Hepatocyte (in vitro differentiated cells): ENCODE measurements around the gene RALGAPA2. TPM values are rescaled to one million over a fixed set of nuclear protein-coding genes. Genes with fewer than 3 reads are reported as not detected.

ENCODE experiments used
- DNase-seq: peaks from one replicate; pipeline ENCODE4 v3.0.0-alpha.2; 2016; ENCODE audit warnings: low spot score
- H2AFZ ChIP-seq: fragments of 200-600 bp; sonication (generic); 2 replicates; pipeline ENCODE4 v1.6.0; 2016; ENCODE audit warnings: antibody characterized with exemption, mild to moderate bottlenecking
- H3K27ac ChIP-seq: fragments of 200-600 bp; sonication (generic); 2 replicates; pipeline ENCODE4 v1.5.1; 2016; ENCODE audit warnings: mild to moderate bottlenecking
- H3K27me3 ChIP-seq: fragments of 200-600 bp; sonication (generic); 2 replicates; pipeline ENCODE4 v1.6.1; 2016
- H3K36me3 ChIP-seq: fragments of 200-600 bp; sonication (generic); replicated peaks from 2 replicates; pipeline ENCODE4 v1.5.1; 2016; ENCODE audit warnings: low read depth; ENCODE audit not compliant: insufficient read depth
- H3K4me1 ChIP-seq: fragments of 200-600 bp; sonication (generic); 2 replicates; pipeline ENCODE4 v1.5.1; 2016; ENCODE audit warnings: mild to moderate bottlenecking, moderate library complexity; ENCODE audit not compliant: insufficient read depth
- H3K4me2 ChIP-seq: fragments of 200-600 bp; sonication (generic); 2 replicates; pipeline ENCODE4 v1.6.0; 2016
- H3K4me3 ChIP-seq: fragments of 200-600 bp; sonication (generic); 2 replicates; pipeline ENCODE4 v1.5.1; 2016; ENCODE audit warnings: mild to moderate bottlenecking
- H3K79me2 ChIP-seq: fragments of 200-600 bp; sonication (generic); 2 replicates; pipeline ENCODE4 v1.6.0; 2017; ENCODE audit warnings: mild to moderate bottlenecking
- H3K9me2 ChIP-seq: fragments of 200-600 bp; sonication (generic); replicated peaks from 2 replicates; pipeline ENCODE4 v1.6.0; 2017; ENCODE audit warnings: mild to moderate bottlenecking; ENCODE audit not compliant: insufficient read depth
- H3K9me3 ChIP-seq: fragments of 200-600 bp; sonication (generic); 2 replicates; pipeline ENCODE4 v1.5.1; 2016; ENCODE audit warnings: low read depth, mild to moderate bottlenecking
- H4K20me1 ChIP-seq: fragments of 200-600 bp; sonication (generic); 2 replicates; pipeline ENCODE4 v1.6.0; 2016; ENCODE audit warnings: mild to moderate bottlenecking; ENCODE audit not compliant: insufficient read depth, poor library complexity, severe bottlenecking
- EZH2 ChIP-seq: fragments of 200-600 bp; sonication (generic); IDR thresholded peaks from 2 replicates; pipeline ENCODE4 v1.6.1; 2016; ENCODE audit warnings: antibody characterized with exemption, mild to moderate bottlenecking, borderline replicate concordance
- EZH2phosphoT487 ChIP-seq: fragments of 200-600 bp; sonication (generic); IDR thresholded peaks from one replicate; pipeline ENCODE4 v1.6.1; 2018; ENCODE audit warnings: antibody characterized with exemption, mild to moderate bottlenecking, low read depth, moderate library complexity; ENCODE audit not compliant: unreplicated experiment, severe bottlenecking
- WGBS: methylation state at CpG from one replicate; pipeline ENCODE4 v1.1.6; 2016; ENCODE audit warnings: low lambda C conversion rate; ENCODE audit errors: missing lambda C conversion rate; 5-methylcytosine and 5-hydroxymethylcytosine counted together
- polyA plus RNA-seq: library from polyadenylated mRNA; unstranded; fragments of >200 nt; fragmentation: Nextera tagmentation; extraction: Ambion mirVana; gene quantifications from 2 replicates; pipeline ENCODE4 v1.2.1, GENCODE V29; 2016
- total RNA-seq: library from RNA; depleted of rRNA; stranded (reverse); fragments of >200 nt; gene quantifications from 2 replicates; pipeline ENCODE4 v1.2.3, GENCODE V29; 2014
- TF ChIP-seq, protein P1 (sequence below): fragments of 200-600 bp; sonication (generic); IDR thresholded peaks from 2 replicates; pipeline ENCODE4 v1.5.1; 2016; ENCODE audit warnings: antibody characterized with exemption, mild to moderate bottlenecking; ENCODE audit not compliant: poor library complexity

RALGAPA2 gene
- total and polyA plus RNA-seq, 2 experiments from 2014 or later: 16.8 to 35.3 TPM

DNA sequence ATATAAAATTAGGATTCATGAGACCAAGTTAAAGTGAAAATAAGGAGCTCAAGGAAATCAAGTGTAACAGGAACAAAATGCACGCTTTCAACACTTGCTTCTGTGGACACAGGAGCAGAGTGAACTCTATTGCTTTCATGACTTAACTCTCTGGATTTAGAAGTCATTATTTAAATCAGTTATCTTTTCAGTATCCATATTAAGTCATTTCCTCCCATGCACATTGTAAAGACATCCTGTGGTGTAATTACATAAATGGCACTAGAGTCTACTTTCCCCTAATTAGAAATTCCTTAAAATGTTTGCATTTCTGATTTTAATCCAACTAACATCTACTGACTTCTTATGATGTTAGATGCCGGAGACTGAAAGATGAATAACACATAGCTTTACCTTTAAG lies 256.5 kb downstream of the RALGAPA2 start:
- Histone ChIP-seq H3K36me3 (no peaks in the 10 kb centered on the region), H3K79me2 (no peaks in the 10 kb centered on the region), H3K27me3 (no peaks in the 10 kb centered on the region), H4K20me1 (no peaks in the 10 kb centered on the region), H3K4me2 (no peak overlapping the region), H3K9me2 (no peaks in the 10 kb centered on the region), H3K4me1 (no peaks in the 10 kb centered on the region), H3K4me3 (no peak overlapping the region), H3K27ac (no peak overlapping the region), H2AFZ (no peak overlapping the region), H3K9me3 (no peaks in the 10 kb centered on the region)
- TF ChIP-seq, protein P1, sequence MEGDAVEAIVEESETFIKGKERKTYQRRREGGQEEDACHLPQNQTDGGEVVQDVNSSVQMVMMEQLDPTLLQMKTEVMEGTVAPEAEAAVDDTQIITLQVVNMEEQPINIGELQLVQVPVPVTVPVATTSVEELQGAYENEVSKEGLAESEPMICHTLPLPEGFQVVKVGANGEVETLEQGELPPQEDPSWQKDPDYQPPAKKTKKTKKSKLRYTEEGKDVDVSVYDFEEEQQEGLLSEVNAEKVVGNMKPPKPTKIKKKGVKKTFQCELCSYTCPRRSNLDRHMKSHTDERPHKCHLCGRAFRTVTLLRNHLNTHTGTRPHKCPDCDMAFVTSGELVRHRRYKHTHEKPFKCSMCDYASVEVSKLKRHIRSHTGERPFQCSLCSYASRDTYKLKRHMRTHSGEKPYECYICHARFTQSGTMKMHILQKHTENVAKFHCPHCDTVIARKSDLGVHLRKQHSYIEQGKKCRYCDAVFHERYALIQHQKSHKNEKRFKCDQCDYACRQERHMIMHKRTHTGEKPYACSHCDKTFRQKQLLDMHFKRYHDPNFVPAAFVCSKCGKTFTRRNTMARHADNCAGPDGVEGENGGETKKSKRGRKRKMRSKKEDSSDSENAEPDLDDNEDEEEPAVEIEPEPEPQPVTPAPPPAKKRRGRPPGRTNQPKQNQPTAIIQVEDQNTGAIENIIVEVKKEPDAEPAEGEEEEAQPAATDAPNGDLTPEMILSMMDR: no peak
- TF ChIP-seq EZH2phosphoT487: no peak
- TF ChIP-seq EZH2: no peak
- DNase-seq: no peak
- WGBS: 96% methylated on average over 2 of the region's 2 CpGs

DNA sequence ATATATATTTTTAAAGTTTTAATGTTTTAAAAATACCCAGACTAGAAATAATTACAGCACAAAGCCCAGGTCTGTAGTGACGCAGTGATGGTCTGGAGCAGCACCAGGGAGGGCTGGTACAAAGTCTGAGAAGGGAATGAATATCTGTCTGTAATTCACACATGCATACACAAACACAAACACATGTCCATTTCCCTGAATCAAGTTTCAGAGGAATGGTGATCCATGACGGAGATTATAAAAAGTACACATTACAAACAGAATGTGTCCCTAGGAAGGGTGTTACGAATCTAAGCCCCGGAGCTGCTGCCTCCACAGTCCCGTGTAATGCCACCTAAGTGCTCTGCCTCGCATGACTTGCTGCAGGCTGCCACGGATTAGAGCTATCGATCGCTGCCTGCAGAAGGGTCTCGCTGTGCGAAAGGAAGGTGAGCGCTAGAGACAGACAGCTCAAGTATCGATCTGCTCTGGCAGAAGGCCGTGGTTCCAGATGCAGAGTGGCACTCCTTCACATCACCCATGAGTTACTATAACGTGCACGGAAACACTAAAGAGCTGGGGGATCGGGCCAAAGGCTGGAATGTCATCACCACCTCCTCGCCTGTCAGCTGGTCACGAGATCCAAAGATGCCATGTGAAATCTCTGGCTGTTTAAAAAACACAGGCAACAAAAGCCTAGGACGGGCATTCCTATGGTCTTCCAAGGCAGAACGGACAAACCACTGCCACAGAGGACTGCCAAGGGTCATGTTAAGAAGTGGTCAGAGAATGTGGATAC lies 257.4 kb downstream of the RALGAPA2 start:
- Histone ChIP-seq H3K9me3 (no peaks in the 10 kb centered on the region), H3K4me3 (no peak overlapping the region), H3K4me2 (no peak overlapping the region), H3K36me3 (no peaks in the 10 kb centered on the region), H3K4me1 (no peaks in the 10 kb centered on the region), H3K79me2 (no peaks in the 10 kb centered on the region), H4K20me1 (no peaks in the 10 kb centered on the region), H3K27ac (no peak overlapping the region), H2AFZ (no peak overlapping the region), H3K9me2 (no peaks in the 10 kb centered on the region), H3K27me3 (no peaks in the 10 kb centered on the region)
- no peak for DNase-seq
- TF ChIP-seq, protein P1: no peak
- TF ChIP-seq EZH2: no peak
- no peak for TF ChIP-seq EZH2phosphoT487
- 92% methylated on average over 21 of the region's 21 CpGs for WGBS

DNA sequence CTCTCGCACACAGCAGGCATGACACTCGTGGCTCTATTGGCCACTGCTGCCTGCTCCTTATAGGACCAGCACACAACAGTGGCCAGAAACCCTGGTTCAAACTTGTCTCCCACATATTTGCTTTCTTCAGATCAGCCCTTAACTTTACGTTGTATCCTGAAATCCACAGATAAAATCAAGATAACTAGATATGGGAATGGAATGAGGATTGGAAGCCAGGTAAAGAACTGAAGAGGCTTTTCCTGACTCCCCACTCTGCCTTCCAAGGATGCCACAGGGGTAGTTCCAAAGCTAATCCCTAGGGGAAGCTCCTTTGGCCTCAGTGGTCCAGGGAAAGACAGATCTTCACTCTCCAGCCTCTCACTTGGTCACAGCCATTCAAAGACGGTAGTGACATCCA lies 258.1 kb downstream of the RALGAPA2 start:
- 90% methylated on average over 4 of the region's 4 CpGs for WGBS
- H3K79me2 ChIP-seq: no peaks in the 10 kb centered on the region
- DNase-seq: no peak
- H3K9me3 ChIP-seq: no peaks in the 10 kb centered on the region
- no peaks in the 10 kb centered on the region for H3K4me1 ChIP-seq
- no peak overlapping the region for H3K27ac ChIP-seq
- H3K27me3 ChIP-seq: no peaks in the 10 kb centered on the region
- H3K4me3 ChIP-seq: no peak overlapping the region
- H3K36me3 ChIP-seq: no peaks in the 10 kb centered on the region
- no peak overlapping the region for H2AFZ ChIP-seq
- no peaks in the 10 kb centered on the region for H4K20me1 ChIP-seq
- H3K4me2 ChIP-seq: no peak overlapping the region
- TF ChIP-seq EZH2phosphoT487: no peak
- TF ChIP-seq, protein P1: no peak
- TF ChIP-seq EZH2: no peak
- no peaks in the 10 kb centered on the region for H3K9me2 ChIP-seq

DNA sequence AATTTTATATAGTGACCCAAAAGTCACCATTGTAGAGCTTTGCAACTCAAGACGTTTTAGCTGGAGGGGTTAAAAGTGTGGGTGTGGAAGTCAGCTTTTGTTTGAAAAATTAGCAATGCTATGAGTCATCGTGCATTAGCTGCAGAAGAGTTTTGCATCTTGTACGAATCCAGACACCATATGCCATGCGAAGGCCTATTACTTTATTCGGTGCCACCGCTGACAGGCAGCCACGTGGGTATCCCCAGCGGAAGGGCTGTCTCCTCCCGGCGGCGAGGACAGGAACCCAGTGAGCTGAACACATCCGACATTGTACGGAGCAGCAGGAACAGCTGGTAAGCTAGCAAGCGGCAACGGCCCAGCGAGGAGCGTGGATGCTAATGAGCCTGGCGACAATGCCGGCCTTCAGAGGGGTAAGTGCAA lies 260.2 kb downstream of the RALGAPA2 start:
- Histone ChIP-seq H3K79me2 (no peaks in the 10 kb centered on the region), H3K4me3 (no peak overlapping the region), H2AFZ (no peak overlapping the region), H3K27ac (no peak overlapping the region), H3K9me2 (no peaks in the 10 kb centered on the region), H3K36me3 (no peaks in the 10 kb centered on the region), H4K20me1 (no peaks in the 10 kb centered on the region), H3K9me3 (no peaks in the 10 kb centered on the region), H3K27me3 (no peaks in the 10 kb centered on the region), H3K4me1 (no peaks in the 10 kb centered on the region), H3K4me2 (peak overlapping the region; percentile 54)
- WGBS: 29% methylated on average over 19 of the region's 19 CpGs
- TF ChIP-seq EZH2: no peak
- peak; percentile 16 for DNase-seq
